ENCODE results near the gene ADCY7. TPM values are rescaled to one million over a fixed set of nuclear protein-coding genes. Genes with fewer than 3 reads are reported as not detected.

ADCY7 gene
- total and polyA plus RNA-seq, 12 donors = 2.8 to 44.4 (median 17.5) TPM

DNA sequence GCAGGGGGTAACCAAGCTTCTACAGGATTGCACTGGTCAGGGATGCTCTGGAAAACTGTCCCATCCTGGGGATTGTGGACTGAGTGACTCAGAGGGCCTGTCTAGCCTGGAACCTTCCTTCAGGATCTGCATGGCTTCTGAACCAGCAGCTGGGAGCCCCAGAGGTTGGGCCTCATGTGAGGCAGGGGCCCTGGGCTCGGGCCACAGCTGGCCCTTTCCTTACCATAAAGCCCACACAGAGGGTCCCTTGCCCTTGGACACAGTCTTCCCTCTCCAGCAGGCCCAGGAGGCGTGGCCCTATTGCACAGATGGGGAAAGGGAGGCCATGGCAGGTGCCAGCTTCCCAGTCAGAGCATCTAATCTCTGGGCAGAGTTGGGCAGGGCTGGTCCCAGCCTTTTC lies 30.5 kb downstream of the ADCY7 start:
- WGBS, 4 donors = 86 to 100% (median 94%) methylated on average over 2 of the region's 2 CpGs
- no peaks in the 10 kb centered on the region for H3K9me3 ChIP-seq (replicated peaks in 1 of 3)
- no peak for TF ChIP-seq POLR2A (IDR thresholded peaks at IDR 0.05)
- TF ChIP-seq, protein P1, sequence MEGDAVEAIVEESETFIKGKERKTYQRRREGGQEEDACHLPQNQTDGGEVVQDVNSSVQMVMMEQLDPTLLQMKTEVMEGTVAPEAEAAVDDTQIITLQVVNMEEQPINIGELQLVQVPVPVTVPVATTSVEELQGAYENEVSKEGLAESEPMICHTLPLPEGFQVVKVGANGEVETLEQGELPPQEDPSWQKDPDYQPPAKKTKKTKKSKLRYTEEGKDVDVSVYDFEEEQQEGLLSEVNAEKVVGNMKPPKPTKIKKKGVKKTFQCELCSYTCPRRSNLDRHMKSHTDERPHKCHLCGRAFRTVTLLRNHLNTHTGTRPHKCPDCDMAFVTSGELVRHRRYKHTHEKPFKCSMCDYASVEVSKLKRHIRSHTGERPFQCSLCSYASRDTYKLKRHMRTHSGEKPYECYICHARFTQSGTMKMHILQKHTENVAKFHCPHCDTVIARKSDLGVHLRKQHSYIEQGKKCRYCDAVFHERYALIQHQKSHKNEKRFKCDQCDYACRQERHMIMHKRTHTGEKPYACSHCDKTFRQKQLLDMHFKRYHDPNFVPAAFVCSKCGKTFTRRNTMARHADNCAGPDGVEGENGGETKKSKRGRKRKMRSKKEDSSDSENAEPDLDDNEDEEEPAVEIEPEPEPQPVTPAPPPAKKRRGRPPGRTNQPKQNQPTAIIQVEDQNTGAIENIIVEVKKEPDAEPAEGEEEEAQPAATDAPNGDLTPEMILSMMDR (IDR thresholded peaks at IDR 0.05) = no peak
- no peaks in the 10 kb centered on the region for H3K4me1 ChIP-seq (replicated peaks in 1 of 2)
- intact Hi-C loops (cut with DNase I) = no loop called here
- no peaks in the 10 kb centered on the region for H3K27me3 ChIP-seq
- H3K27ac ChIP-seq = no peak overlapping the region
- no peak for DNase-seq
- no peak overlapping the region for H3K4me3 ChIP-seq
- no peaks in the 10 kb centered on the region for H3K36me3 ChIP-seq (replicated peaks in 1 of 2)

DNA sequence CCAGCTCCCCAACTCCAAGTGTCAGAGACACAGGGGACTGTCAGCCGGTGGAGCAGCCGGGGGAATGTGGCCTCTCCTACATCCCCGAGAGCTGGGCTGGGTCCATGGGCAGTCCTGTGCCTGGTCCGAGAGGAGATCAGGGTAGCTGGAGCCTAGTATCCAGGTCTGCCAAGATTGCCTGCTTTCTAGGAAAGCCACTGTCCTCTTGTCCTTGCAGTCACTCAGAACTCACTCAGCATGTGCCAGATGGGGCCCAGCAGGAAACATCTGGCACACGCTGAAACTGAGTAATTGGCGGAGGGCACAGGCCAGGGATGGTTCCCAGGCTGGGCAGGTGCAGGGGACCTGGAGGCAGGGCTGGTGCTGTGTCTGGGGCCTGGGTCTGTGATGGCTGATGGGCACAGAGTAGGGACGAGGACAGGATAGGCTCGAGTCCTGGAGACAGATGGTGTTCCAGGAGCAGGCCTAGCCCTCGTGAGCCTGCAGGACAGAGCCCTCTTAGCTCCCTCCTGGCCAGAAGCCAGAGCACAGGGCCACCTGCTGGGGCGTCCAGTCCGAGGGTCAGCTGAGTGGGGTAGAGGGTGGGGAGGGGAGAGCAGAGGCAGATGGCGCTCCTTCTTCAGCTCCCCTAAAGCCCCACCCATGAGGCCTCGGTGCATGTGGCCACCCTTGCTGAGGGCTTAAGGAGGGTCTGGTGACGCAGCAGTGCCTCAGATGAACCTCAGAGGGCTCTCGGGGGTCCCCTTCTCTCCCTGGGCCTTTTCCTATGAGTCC lies 31.1 kb downstream of the ADCY7 start:
- no peaks in the 10 kb centered on the region for H3K4me1 ChIP-seq (replicated peaks in 1 of 2)
- DNase-seq = peak in 2 of 7 donors; percentile 6 to 14
- no peak overlapping the region for H3K27ac ChIP-seq
- TF ChIP-seq POLR2A (IDR thresholded peaks at IDR 0.05) = no peak
- TF ChIP-seq, protein P1 (IDR thresholded peaks at IDR 0.05) = no peak
- no peaks in the 10 kb centered on the region for H3K9me3 ChIP-seq (replicated peaks in 1 of 3)
- WGBS, 4 donors = 65 to 82% (median 76%) methylated on average over 10 to 15 of the region's 15 CpGs
- intact Hi-C loops (cut with DNase I) = no loop called here
- H3K27me3 ChIP-seq = no peaks in the 10 kb centered on the region
- H3K4me3 ChIP-seq = no peak overlapping the region
- H3K36me3 ChIP-seq (replicated peaks in 1 of 2) = no peaks in the 10 kb centered on the region

- H3K4me3 ChIP-seq = no peak overlapping the region
- H3K4me1 ChIP-seq (replicated peaks in 1 of 2) = no peaks in the 10 kb centered on the region
- intact Hi-C loops (cut with DNase I) = no loop called here
- no peaks in the 10 kb centered on the region for H3K36me3 ChIP-seq (replicated peaks in 1 of 2)
- no peaks in the 10 kb centered on the region for H3K9me3 ChIP-seq (replicated peaks in 1 of 3)
- H3K27ac ChIP-seq = no peak overlapping the region
- H3K27me3 ChIP-seq = no peaks in the 10 kb centered on the region
- TF ChIP-seq POLR2A (IDR thresholded peaks at IDR 0.05) = no peak
- TF ChIP-seq, protein P1 (IDR thresholded peaks at IDR 0.05) = no peak
- 88 to 95% (median 94%) methylated on average over 7 of the region's 7 CpGs for WGBS, 4 donors
- peak in 1 of 7 donors; percentile 8 for DNase-seq
Measured at GRCh38 chr16:50298075-50298460, 31.7 kb downstream of the ADCY7 start.

DNA sequence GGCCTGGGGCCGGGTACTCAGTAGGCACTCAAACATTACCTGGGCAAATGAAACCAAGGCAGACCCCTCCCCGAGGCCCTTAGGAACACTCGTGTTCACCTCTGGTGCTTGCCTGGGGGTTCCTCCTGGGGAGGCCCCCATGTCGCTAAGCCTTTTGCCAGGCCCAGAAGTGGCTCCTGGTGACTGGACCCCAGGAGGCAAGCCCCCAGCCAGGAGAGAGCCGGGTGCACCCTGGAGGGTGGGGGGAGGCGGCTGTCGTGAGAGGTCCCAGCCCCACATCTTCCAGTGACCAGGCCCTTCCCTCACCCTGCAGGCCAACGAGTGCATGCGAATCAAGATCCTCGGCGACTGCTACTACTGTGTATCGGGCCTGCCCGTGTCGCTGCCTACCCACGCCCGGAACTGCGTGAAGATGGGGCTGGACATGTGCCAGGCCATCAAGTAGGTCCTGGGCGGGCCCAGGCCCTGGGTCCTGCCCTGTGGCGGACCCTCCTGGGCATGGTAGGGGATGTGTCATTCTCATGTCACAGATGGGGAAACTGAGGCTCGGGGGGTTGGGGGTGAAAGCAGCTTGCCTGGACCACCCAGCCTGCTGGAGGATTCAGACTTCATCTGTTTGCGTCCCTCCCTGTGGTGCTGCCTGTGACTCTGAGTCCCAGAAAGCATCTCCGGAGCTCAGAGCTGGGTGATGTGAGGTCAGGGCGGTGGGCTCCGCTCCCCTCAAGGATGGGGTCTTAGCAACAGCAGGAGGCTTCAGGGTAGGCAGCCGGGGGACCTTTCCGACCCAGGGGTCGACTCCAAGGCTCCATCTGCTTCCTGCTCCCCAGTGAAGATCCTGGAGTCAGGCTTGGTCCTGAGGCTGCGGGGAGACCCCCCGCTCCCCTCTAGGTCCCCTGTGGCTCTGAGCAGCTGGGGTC lies 32.5 kb downstream of the ADCY7 start:
- intact Hi-C loops (cut with DNase I) = no loop called here
- Histone ChIP-seq H3K4me1 (replicated peaks in 1 of 2) (no peaks in the 10 kb centered on the region), H3K36me3 (replicated peaks in 1 of 2) (no peaks in the 10 kb centered on the region), H3K27ac (no peak overlapping the region), H3K9me3 (replicated peaks in 1 of 3) (no peaks in the 10 kb centered on the region), H3K4me3 (no peak overlapping the region), H3K27me3 (no peaks in the 10 kb centered on the region)
- DNase-seq = peak in 2 of 7 donors; percentile 6 to 10
- TF ChIP-seq, protein P1 (IDR thresholded peaks at IDR 0.05) = no peak
- no peak for TF ChIP-seq POLR2A (IDR thresholded peaks at IDR 0.05)
- WGBS, 4 donors = 86 to 88% (median 86%) methylated on average over 5 to 29 of the region's 29 CpGs
